ENCODE data around the gene NFS1.
"Not testable (repeated sequence)": the region's sequence is repeated elsewhere in the genome, so short reads cannot be mapped to it uniquely, and the experiment has no call there.

The NFS1 gene

GRCh38 chr20:35729283-35729807, 30.2 kb upstream of the NFS1 start:
- DNase-seq (ENCODE audit: low spot score) = no peak

- no peak for DNase-seq (ENCODE audit: low spot score)
Measured at GRCh38 chr20:35726842-35727711, 27.9 kb upstream of the NFS1 start.

GRCh38 chr20:35724321-35725230, 25.4 kb upstream of the NFS1 start:
- no peak for DNase-seq (ENCODE audit: low spot score)

GRCh38 chr20:35723652-35724320, 24.6 kb upstream of the NFS1 start:
- DNase-seq (ENCODE audit: low spot score) = not testable (repeated sequence)

- not testable (repeated sequence) for DNase-seq (ENCODE audit: low spot score)
Measured at GRCh38 chr20:35723275-35723639, 24.1 kb upstream of the NFS1 start.

GRCh38 chr20:35721621-35722020, 22.5 kb upstream of the NFS1 start:
- no peak for DNase-seq (ENCODE audit: low spot score)

- no peak for DNase-seq (ENCODE audit: low spot score)
Measured at GRCh38 chr20:35721219-35721618, 22.1 kb upstream of the NFS1 start.

- DNase-seq (ENCODE audit: low spot score) = no peak
Measured at GRCh38 chr20:35720165-35721123, 21.3 kb upstream of the NFS1 start.

- no peak for DNase-seq (ENCODE audit: low spot score)
Measured at GRCh38 chr20:35719717-35720116, 20.6 kb upstream of the NFS1 start.

- DNase-seq (ENCODE audit: low spot score) = no peak
Measured at GRCh38 chr20:35718972-35719635, 20.0 kb upstream of the NFS1 start.

GRCh38 chr20:35718321-35718720, 19.2 kb upstream of the NFS1 start:
- DNase-seq (ENCODE audit: low spot score) = not testable (repeated sequence)

- DNase-seq (ENCODE audit: low spot score) = no peak
Measured at GRCh38 chr20:35716330-35716729, 17.2 kb upstream of the NFS1 start.

GRCh38 chr20:35715652-35716051, 16.5 kb upstream of the NFS1 start:
- no peak for DNase-seq (ENCODE audit: low spot score)

- DNase-seq (ENCODE audit: low spot score) = no peak
Measured at GRCh38 chr20:35714127-35714526, 15.0 kb upstream of the NFS1 start.

- DNase-seq (ENCODE audit: low spot score) = not testable (repeated sequence)
Measured at GRCh38 chr20:35713120-35713519, 14.0 kb upstream of the NFS1 start.

- DNase-seq (ENCODE audit: low spot score) = no peak
Measured at GRCh38 chr20:35711588-35712209, 12.5 kb upstream of the NFS1 start.

- DNase-seq (ENCODE audit: low spot score) = no peak
Measured at GRCh38 chr20:35710884-35711587, 11.9 kb upstream of the NFS1 start.

- DNase-seq (ENCODE audit: low spot score) = no peak
Measured at GRCh38 chr20:35710039-35710438, 10.9 kb upstream of the NFS1 start.

- no peak for DNase-seq (ENCODE audit: low spot score)
Measured at GRCh38 chr20:35709259-35709658, 10.1 kb upstream of the NFS1 start.
